ENCODE results near the gene POLD4. TPM values are rescaled to one million over a fixed set of nuclear protein-coding genes. Genes with fewer than 3 reads are reported as not detected.

The POLD4 gene
- total and polyA plus RNA-seq, 2 of the 13 experiments (the other 11 are each of a cell fraction or from before 2014, with no cell fraction given) = 10.5 to 27.4 TPM

GRCh38 chr11:67317888-67318555, 35.3 kb downstream of the POLD4 start (continued):
- TF ChIP-seq ZNF784 (CRISPR knock-in tag; IDR thresholded peaks at IDR 0.05; ENCODE audit: borderline replicate concordance) (peak; percentile 37; the same call in 1 of the 2 replicates), JUN (CRISPR knock-in tag; IDR thresholded peaks at IDR 0.05) (peak; percentile 25; the same call in 1 of the 2 replicates), ZBTB46 (CRISPR knock-in tag; IDR thresholded peaks at IDR 0.05; ENCODE audit: borderline replicate concordance) (0 out of 2 replicates have a peak, but pooled peaks have one; percentile 61), ARID4A (CRISPR knock-in tag; IDR thresholded peaks at IDR 0.05; ENCODE audit: borderline replicate concordance) (peak; percentile 87), ZNF543 (CRISPR knock-in tag; IDR thresholded peaks at IDR 0.05) (0 out of 2 replicates have a peak, but pooled peaks have one; percentile 48), ZNF737 (CRISPR knock-in tag; IDR thresholded peaks at IDR 0.05; ENCODE audit: borderline replicate concordance) (peak; percentile 38; the same call in 1 of the 2 replicates), KLF12 (CRISPR knock-in tag; IDR thresholded peaks at IDR 0.05; ENCODE audit: borderline replicate concordance) (0 out of 2 replicates have a peak, but pooled peaks have one; percentile 6), KAT2B (IDR thresholded peaks at IDR 0.05; ENCODE audit: borderline replicate concordance, low read depth, low read length) (no peak), TCF7 (IDR thresholded peaks at IDR 0.05; ENCODE audit: low read depth) (no peak), DRAP1 (CRISPR knock-in tag; IDR thresholded peaks at IDR 0.05) (0 out of 2 replicates have a peak, but pooled peaks have one; percentile 4), ZNF766 (CRISPR knock-in tag; IDR thresholded peaks at IDR 0.05; ENCODE audit: borderline replicate concordance) (peak; percentile 72; the same call in 1 of the 2 replicates), SOX6 (IDR thresholded peaks at IDR 0.05) (no peak), SOX6 (CRISPR knock-in tag; IDR thresholded peaks at IDR 0.05) (no peak), WIZ (CRISPR knock-in tag; IDR thresholded peaks at IDR 0.05) (0 out of 2 replicates have a peak, but pooled peaks have one; percentile 51), TEAD2 (CRISPR knock-in tag; IDR thresholded peaks at IDR 0.05) (0 out of 2 replicates have a peak, but pooled peaks have one; percentile 68), HDAC1 (CRISPR knock-in tag; IDR thresholded peaks at IDR 0.05) (peak; percentile 64), ESRRA (CRISPR knock-in tag; IDR thresholded peaks at IDR 0.05; ENCODE audit: low read depth) (no peak), ISX (CRISPR knock-in tag; conservative IDR thresholded peaks at IDR 0.05) (0 out of 2 replicates have a peak, but pooled peaks have one; percentile 40), ZNF547 (CRISPR knock-in tag; IDR thresholded peaks at IDR 0.05) (peak; percentile 64; the same call in 1 of the 2 replicates), GABPA (IDR thresholded peaks at IDR 0.05; ENCODE audit: low read depth, low read length) (no peak), GABPA (CRISPR knock-in tag; IDR thresholded peaks at IDR 0.05; ENCODE audit: low read depth) (no peak), NR2C2 (CRISPR knock-in tag; IDR thresholded peaks at IDR 0.05; ENCODE audit: borderline replicate concordance) (0 out of 2 replicates have a peak, but pooled peaks have one; percentile 9)
